ENCODE data around the gene TESMIN.

Gene TESMIN

GRCh38 chr11:68680541-68681231, 70.6 kb downstream of the TESMIN start:
- DNase-seq: peak; percentile 7

DNA sequence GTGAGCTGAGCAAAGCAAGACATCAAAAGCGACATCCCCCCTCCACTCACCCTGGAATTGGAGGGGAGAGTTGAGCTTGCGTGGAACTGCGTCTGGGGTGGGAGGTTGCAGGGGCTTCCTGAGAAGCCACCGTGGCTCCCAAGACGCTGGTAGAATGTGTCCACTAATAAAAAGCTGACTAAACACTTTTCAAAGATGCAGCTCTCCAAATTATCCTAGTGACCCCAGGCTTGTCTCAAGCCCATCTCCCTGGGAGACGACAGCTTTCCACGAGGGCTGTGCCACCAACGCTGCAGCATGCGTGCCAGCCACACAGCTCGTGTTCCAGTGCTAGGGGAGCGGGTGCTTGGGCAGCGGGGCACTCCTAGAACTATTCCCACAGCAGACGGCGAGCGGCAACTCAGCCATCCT, 73.3 kb downstream of the TESMIN start:
- no peak for DNase-seq

- DNase-seq: peak; percentile 10
Measured at GRCh38 chr11:68677432-68677831, 73.9 kb downstream of the TESMIN start.

- no peak for DNase-seq
Measured at GRCh38 chr11:68674461-68674860, 76.9 kb downstream of the TESMIN start.

GRCh38 chr11:68673991-68674390, 77.3 kb downstream of the TESMIN start:
- DNase-seq: no peak

GRCh38 chr11:68673306-68673945, 77.9 kb downstream of the TESMIN start:
- no peak for DNase-seq

- DNase-seq: no peak
Measured at GRCh38 chr11:68670208-68670992, 80.9 kb downstream of the TESMIN start.

GRCh38 chr11:68669301-68670090, 81.8 kb downstream of the TESMIN start:
- no peak for DNase-seq

GRCh38 chr11:68667511-68668500, 83.5 kb downstream of the TESMIN start:
- DNase-seq: no peak

GRCh38 chr11:68666849-68667248, 84.5 kb downstream of the TESMIN start:
- no peak for DNase-seq

GRCh38 chr11:68665436-68665835, 85.9 kb downstream of the TESMIN start:
- DNase-seq: no peak

GRCh38 chr11:68664906-68665305, 86.4 kb downstream of the TESMIN start:
- DNase-seq: no peak

- no peak for DNase-seq
Measured at GRCh38 chr11:68664141-68664540, 87.2 kb downstream of the TESMIN start.

DNA sequence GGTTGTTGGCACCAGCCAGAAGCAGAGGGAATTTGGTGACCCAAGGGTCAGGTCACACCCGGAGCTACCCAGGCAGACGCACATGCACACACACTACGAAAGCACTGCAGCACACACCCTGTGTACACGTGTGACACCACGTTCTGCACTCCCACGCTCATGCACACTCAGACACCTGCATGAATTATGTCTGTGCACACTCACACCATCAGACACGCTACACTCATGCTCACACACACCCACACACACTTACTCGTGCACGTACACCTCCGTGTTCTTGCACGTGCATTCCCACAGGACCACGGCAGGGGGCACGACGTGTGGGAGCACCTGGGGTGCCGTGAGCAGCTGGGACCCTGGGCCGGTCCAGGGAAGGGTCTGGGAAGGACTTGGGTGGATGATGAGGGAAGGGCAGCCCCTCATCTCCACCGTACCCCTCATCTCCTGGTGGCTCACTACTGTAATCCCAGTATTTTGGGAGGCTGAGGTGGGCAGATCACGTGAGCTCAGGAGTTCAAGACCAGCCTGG, 87.8 kb downstream of the TESMIN start:
- no peak for DNase-seq

- DNase-seq: no peak
Measured at GRCh38 chr11:68661697-68662603, 89.4 kb downstream of the TESMIN start.

DNA sequence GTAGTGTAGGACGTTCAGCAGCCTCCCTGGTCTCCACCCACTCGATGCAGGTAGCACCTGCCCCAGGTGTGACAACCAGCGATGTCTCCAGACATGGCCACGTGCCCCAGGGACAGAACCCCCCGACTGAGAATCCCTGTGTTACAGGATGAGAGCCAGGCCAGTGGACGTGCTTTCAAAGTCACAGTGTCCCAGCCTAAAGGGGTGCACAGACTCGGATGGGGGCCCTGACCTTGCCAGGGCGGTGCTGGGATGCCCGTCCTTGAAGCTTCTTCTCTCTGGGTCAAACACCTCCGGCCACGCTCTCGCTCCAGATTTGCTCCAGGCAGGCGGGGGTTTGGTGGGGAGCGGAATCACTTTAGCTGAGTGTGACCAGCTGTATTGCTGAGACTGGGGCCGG, 90.3 kb downstream of the TESMIN start:
- DNase-seq: no peak

- DNase-seq: no peak
Measured at GRCh38 chr11:68660066-68660810, 91.1 kb downstream of the TESMIN start.

DNA sequence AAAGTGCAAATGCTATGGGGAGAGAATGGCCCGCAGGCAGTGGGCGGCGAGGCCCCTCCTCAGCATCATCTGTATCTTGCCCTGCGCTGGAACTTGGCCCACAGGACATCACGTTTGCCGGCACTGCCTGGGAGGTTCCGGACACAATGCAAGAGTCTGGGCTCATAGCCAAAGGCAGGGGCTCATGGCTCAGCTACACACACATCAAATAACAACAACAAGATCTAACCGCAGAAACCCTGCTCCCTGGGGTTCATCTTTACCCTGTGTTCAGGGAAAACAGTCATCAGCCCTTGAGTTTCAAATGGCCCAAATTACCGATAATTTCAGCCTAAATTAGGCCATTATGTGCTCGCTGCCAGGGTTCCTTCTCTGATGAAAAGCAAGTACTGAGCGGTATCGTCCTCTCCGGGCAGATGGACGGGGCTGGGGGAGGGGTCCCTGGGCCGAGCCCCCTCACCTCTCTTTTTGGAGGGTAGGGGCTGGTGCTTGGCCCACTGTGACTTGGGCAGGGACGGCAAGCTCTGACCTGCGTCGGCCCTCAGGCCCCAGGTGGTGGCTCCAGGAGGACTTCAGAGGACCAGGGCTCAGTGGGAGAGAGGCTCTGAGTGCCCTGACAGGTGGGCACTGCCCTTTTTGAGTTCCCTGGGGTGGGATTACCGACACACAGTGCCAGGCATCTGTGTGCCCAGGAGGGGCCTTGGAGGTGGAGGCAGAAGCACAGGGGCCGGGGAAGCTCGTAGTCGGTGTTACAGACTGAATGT, 92.0 kb downstream of the TESMIN start:
- DNase-seq: peak; percentile 94

- DNase-seq: no peak
Measured at GRCh38 chr11:68658661-68659060, 92.7 kb downstream of the TESMIN start.

Measured in NCI-H146 (cell line).